Neuronal stem cell (in vitro differentiated cells): Measurements from ENCODE around the gene BLOC1S5.

ENCODE experiments used
- DNase-seq: peaks from one replicate; pipeline ENCODE4 v3.0.0-alpha.2; 2013; ENCODE audit warnings: low spot score
- H2AFZ ChIP-seq: one replicate; pipeline ENCODE4 v1.6.1; 2013; ENCODE audit warnings: mild to moderate bottlenecking, low read length, inconsistent platforms
- H2AK5ac ChIP-seq: 2 replicates; pipeline ENCODE4 v1.6.1; 2013; ENCODE audit warnings: low read depth, mild to moderate bottlenecking, inconsistent platforms, low read length, moderate library complexity, mixed read lengths
- H2BK120ac ChIP-seq: 2 replicates; pipeline ENCODE4 v1.6.1; 2013; ENCODE audit warnings: low read depth, mild to moderate bottlenecking, inconsistent platforms, low read length, moderate library complexity, mixed read lengths
- H2BK12ac ChIP-seq: one replicate; pipeline ENCODE4 v1.6.1; 2013; ENCODE audit warnings: low read length, inconsistent platforms
- H2BK15ac ChIP-seq: 2 replicates; pipeline ENCODE4 v1.6.1; 2013; ENCODE audit warnings: mild to moderate bottlenecking, low read length, inconsistent platforms, mixed read lengths
- H2BK5ac ChIP-seq: one replicate; pipeline ENCODE4 v1.6.1; 2013; ENCODE audit warnings: inconsistent platforms, mild to moderate bottlenecking, low read length, moderate library complexity
- H3K14ac ChIP-seq: one replicate; pipeline ENCODE4 v1.6.1; 2013; ENCODE audit warnings: low read length, inconsistent platforms
- H3K18ac ChIP-seq: 2 replicates; pipeline ENCODE4 v1.6.1; 2013; ENCODE audit warnings: low read length, inconsistent platforms
- H3K23ac ChIP-seq: 2 replicates; pipeline ENCODE4 v1.6.1; 2013; ENCODE audit warnings: low read depth, mild to moderate bottlenecking, mixed read lengths, low read length, inconsistent platforms; ENCODE audit not compliant: poor library complexity
- H3K27ac ChIP-seq: replicated peaks from 3 replicates; pipeline ENCODE4 v1.5.1; 2013; ENCODE audit warnings: low read length, inconsistent platforms
- H3K27me3 ChIP-seq, 3 experiments: 2 replicates each; pipeline ENCODE4 v1.6.1; 2013; ENCODE audit warnings: low read length in 3 of 3, mild to moderate bottlenecking in 2 of 3, inconsistent platforms in 1 of 3, low read depth in 1 of 3, mixed read lengths in 1 of 3, moderate library complexity in 1 of 3; ENCODE audit not compliant: control insufficient read depth in 3 of 3, insufficient read depth in 3 of 3
- H3K36me3 ChIP-seq, 2 donors: replicated peaks in 1 of 2; 2 replicates each; pipeline ENCODE4 v1.6.1; 2013; ENCODE audit warnings: low read length in 2 of 2; ENCODE audit not compliant: control insufficient read depth in 2 of 2, insufficient read depth in 2 of 2
- H3K4ac ChIP-seq: 2 replicates; pipeline ENCODE4 v1.6.1; 2013; ENCODE audit warnings: inconsistent platforms, mild to moderate bottlenecking, low read length, moderate library complexity
- H3K4me1 ChIP-seq, 2 donors: 1 replicate in 1 of 2; 2 replicates in 1 of 2; pipeline ENCODE4 v1.6.1; 2013; ENCODE audit warnings: low read length in 2 of 2, low read depth in 1 of 2; ENCODE audit not compliant: control insufficient read depth in 2 of 2, insufficient read depth in 1 of 2
- H3K4me2 ChIP-seq: one replicate; pipeline ENCODE4 v1.6.1; 2013; ENCODE audit warnings: mild to moderate bottlenecking, low read length, inconsistent platforms; ENCODE audit not compliant: insufficient read depth, poor library complexity, severe bottlenecking
- H3K4me3 ChIP-seq, 2 donors: 2 replicates each; pipeline ENCODE4 v1.5.1; 2013; ENCODE audit warnings: low read length in 2 of 2, mild to moderate bottlenecking in 2 of 2, inconsistent platforms in 1 of 2, moderate library complexity in 1 of 2
- H3K79me1 ChIP-seq: one replicate; pipeline ENCODE4 v1.6.1; 2013; ENCODE audit warnings: low read depth, mild to moderate bottlenecking, inconsistent platforms, low read length, moderate library complexity
- H3K9ac ChIP-seq: one replicate; pipeline ENCODE4 v1.6.1; 2013; ENCODE audit warnings: mild to moderate bottlenecking, low read depth, low read length, inconsistent platforms; ENCODE audit not compliant: poor library complexity
- H3K9me3 ChIP-seq, 2 donors: replicated peaks in 1 of 2; 2 replicates each; pipeline versions ENCODE3 to v1.6.1; 2013; ENCODE audit warnings: low read length in 2 of 2, mild to moderate bottlenecking in 2 of 2, inconsistent platforms in 1 of 2, low read depth in 1 of 2, mixed read lengths in 1 of 2, moderate library complexity in 1 of 2; ENCODE audit not compliant: control insufficient read depth in 2 of 2, insufficient read depth in 1 of 2
- H4K8ac ChIP-seq: one replicate; pipeline ENCODE4 v1.6.1; 2013; ENCODE audit warnings: low read depth, mild to moderate bottlenecking, inconsistent platforms, low read length, moderate library complexity
- H4K91ac ChIP-seq: one replicate; pipeline ENCODE4 v1.6.1; 2013; ENCODE audit warnings: low read length, low read depth, mild to moderate bottlenecking, inconsistent platforms; ENCODE audit not compliant: poor library complexity
- WGBS, 2 donors: extraction: QIAGEN DNeasy Blood & Tissue Kit; methylation state at CpG; one replicate each; pipeline ENCODE4 v1.1.7; 2013; ENCODE audit warnings: missing lambda C conversion rate in 2 of 2, mixed read lengths in 1 of 2; ENCODE audit not compliant: insufficient read length in 2 of 2, insufficient replicate concordance in 1 of 2; ENCODE audit errors: extremely low coverage in 2 of 2; 5-methylcytosine and 5-hydroxymethylcytosine counted together

BLOC1S5 gene

GRCh38 chr6:8027965-8028651 lies 36.1 kb downstream of the BLOC1S5 start:
- H3K27ac ChIP-seq = no peak overlapping the region
- H3K18ac ChIP-seq = no peak overlapping the region
- H3K4me2 ChIP-seq = no peak overlapping the region
- H2BK12ac ChIP-seq = no peak overlapping the region
- H2BK15ac ChIP-seq = no peak overlapping the region
- H2BK120ac ChIP-seq = no peak overlapping the region
- no peak overlapping the region for H3K14ac ChIP-seq
- no peak overlapping the region for H4K91ac ChIP-seq
- no peaks in the 10 kb centered on the region for H3K27me3 ChIP-seq
- no peak overlapping the region for H2AK5ac ChIP-seq
- no peak for DNase-seq
- H4K8ac ChIP-seq = no peak overlapping the region
- H3K79me1 ChIP-seq = peaks cover 2% of the 10 kb centered on the region
- no CpG with 5 or more reads among the region's 2 CpGs for WGBS, 2 donors
- no peaks in the 10 kb centered on the region for H3K9me3 ChIP-seq
- no peak overlapping the region for H2BK5ac ChIP-seq
- H3K23ac ChIP-seq = no peak overlapping the region
- H2AFZ ChIP-seq = no peak overlapping the region
- H3K4me1 ChIP-seq = peaks cover 2 to 7% of the 10 kb centered on the region in 2 donors
- H3K36me3 ChIP-seq = peaks cover 2 to 8% of the 10 kb centered on the region in 2 donors
- H3K4me3 ChIP-seq = no peak overlapping the region
- no peak overlapping the region for H3K4ac ChIP-seq
- no peak overlapping the region for H3K9ac ChIP-seq

- no peak overlapping the region for H3K9ac ChIP-seq
- H3K14ac ChIP-seq = no peak overlapping the region
- no peak overlapping the region for H3K23ac ChIP-seq
- no peak overlapping the region for H2AFZ ChIP-seq
- H3K79me1 ChIP-seq = peaks cover 2% of the 10 kb centered on the region
- peaks cover 2 to 7% of the 10 kb centered on the region in 2 donors for H3K4me1 ChIP-seq
- no peaks in the 10 kb centered on the region for H3K27me3 ChIP-seq
- peaks cover 2 to 8% of the 10 kb centered on the region in 2 donors for H3K36me3 ChIP-seq
- no peak overlapping the region for H3K4me3 ChIP-seq
- no peak overlapping the region for H4K91ac ChIP-seq
- H3K9me3 ChIP-seq = no peaks in the 10 kb centered on the region
- H2AK5ac ChIP-seq = no peak overlapping the region
- no peak overlapping the region for H3K4ac ChIP-seq
- H2BK5ac ChIP-seq = no peak overlapping the region
- no peak overlapping the region for H2BK15ac ChIP-seq
- no CpG with 5 or more reads among the region's 3 CpGs for WGBS, 2 donors
- no peak overlapping the region for H2BK12ac ChIP-seq
- no peak overlapping the region for H3K4me2 ChIP-seq
- DNase-seq = no peak
- no peak overlapping the region for H3K18ac ChIP-seq
- no peak overlapping the region for H4K8ac ChIP-seq
- H3K27ac ChIP-seq = no peak overlapping the region
- no peak overlapping the region for H2BK120ac ChIP-seq
Measured at GRCh38 chr6:8026800-8027199, 37.4 kb downstream of the BLOC1S5 start.

GRCh38 chr6:8025191-8025590 lies 39.0 kb downstream of the BLOC1S5 start:
- Histone ChIP-seq H2BK5ac (no peak overlapping the region), H2AK5ac (no peak overlapping the region), H3K4me3 (no peak overlapping the region), H3K9ac (no peak overlapping the region), H2BK12ac (no peak overlapping the region), H2BK120ac (no peak overlapping the region), H3K36me3 (peaks cover 2 to 8% of the 10 kb centered on the region in 2 donors), H3K79me1 (peaks cover 2% of the 10 kb centered on the region), H3K18ac (no peak overlapping the region), H3K4me1 (peaks cover 2 to 7% of the 10 kb centered on the region in 2 donors), H3K4ac (no peak overlapping the region), H2AFZ (no peak overlapping the region), H2BK15ac (no peak overlapping the region), H4K91ac (no peak overlapping the region), H3K14ac (no peak overlapping the region), H3K27me3 (no peaks in the 10 kb centered on the region), H3K23ac (no peak overlapping the region), H4K8ac (no peak overlapping the region), H3K4me2 (no peak overlapping the region), H3K9me3 (no peaks in the 10 kb centered on the region), H3K27ac (no peak overlapping the region)
- WGBS, 2 donors = no CpG with 5 or more reads among the region's 4 CpGs
- no peak for DNase-seq

- Histone ChIP-seq H2AFZ (no peak overlapping the region), H3K14ac (no peak overlapping the region), H2BK12ac (no peak overlapping the region), H3K23ac (no peak overlapping the region), H3K9me3 (no peaks in the 10 kb centered on the region), H2BK120ac (no peak overlapping the region), H3K18ac (no peak overlapping the region), H4K91ac (no peak overlapping the region), H3K27ac (no peak overlapping the region), H3K9ac (no peak overlapping the region), H3K4ac (no peak overlapping the region), H2BK5ac (no peak overlapping the region), H4K8ac (no peak overlapping the region), H2AK5ac (no peak overlapping the region), H3K79me1 (no peaks in the 10 kb centered on the region), H3K36me3 (peaks cover 2 to 8% of the 10 kb centered on the region in 2 donors), H3K27me3 (no peaks in the 10 kb centered on the region), H3K4me1 (no peaks in the 10 kb centered on the region), H2BK15ac (no peak overlapping the region), H3K4me2 (no peak overlapping the region), H3K4me3 (no peak overlapping the region)
- no peak for DNase-seq
- WGBS, 2 donors = no CpG with 5 or more reads among the region's 2 CpGs
Measured at GRCh38 chr6:8023638-8024037, 40.6 kb downstream of the BLOC1S5 start.
